Psoas muscle (tissue), 8 donors: Measurements from ENCODE around the gene COX7B. TPM values are rescaled to one million over a fixed set of nuclear protein-coding genes. Genes with fewer than 3 reads are reported as not detected.
"Not testable (repeated sequence)": the region's sequence is repeated elsewhere in the genome, so short reads cannot be mapped to it uniquely, and the experiment has no call there.

Experiments used
- ATAC-seq, 4 donors: fragments of 200-7000 bp; cut with Tn5 transposase; one replicate each; pipeline ENCODE4 v1.9.1; 2020; ENCODE audit warnings: moderate library complexity in 3 of 4, mild to moderate bottlenecking in 2 of 4
- DNase-seq, 2 donors: peaks; one replicate each; pipeline ENCODE4 v3.0.0-alpha.2; 2020
- H3K27ac ChIP-seq: fragments of 200-600 bp; one replicate; pipeline ENCODE4 v1.8.0; 2022
- H3K27me3 ChIP-seq, 3 donors: fragments of 200-600 bp in 1 of 3; one replicate each; pipeline versions ENCODE4 v1.6.1 to v1.8.0; 2013 to 2022; ENCODE audit warnings: low read length in 2 of 3, mild to moderate bottlenecking in 2 of 3, moderate library complexity in 1 of 3; ENCODE audit not compliant: insufficient read depth in 3 of 3
- H3K36me3 ChIP-seq, 2 donors: fragments of 200-600 bp in 1 of 2; one replicate each; pipeline versions ENCODE4 v1.6.1 to v1.8.0; 2013 to 2022; ENCODE audit warnings: low read depth in 1 of 2, mild to moderate bottlenecking in 1 of 2, moderate library complexity in 1 of 2; ENCODE audit not compliant: insufficient read depth in 1 of 2
- H3K4me1 ChIP-seq: fragments of 200-600 bp; one replicate; pipeline ENCODE4 v1.8.0; 2022
- H3K4me3 ChIP-seq: fragments of 200-600 bp; one replicate; pipeline ENCODE4 v1.8.0; 2022; ENCODE audit warnings: mild to moderate bottlenecking
- H3K9me3 ChIP-seq: fragments of 200-600 bp; one replicate; pipeline ENCODE4 v1.8.0; 2022
- CTCF ChIP-seq: fragments of 200-600 bp; IDR thresholded peaks from one replicate; pipeline ENCODE4 v1.8.0; 2022; ENCODE audit warnings: antibody characterized with exemption
- WGBS, 3 donors: extraction: QIAGEN DNeasy Blood & Tissue Kit; methylation state at CpG; one replicate each; pipeline versions ENCODE4 v1.1.6 to v1.1.7; 2013; 5-methylcytosine and 5-hydroxymethylcytosine counted together
- intact Hi-C, 2 donors: fragments of 100-400 bp; cut with DNase I; formaldehyde crosslinking; loops; one replicate each; pipeline versions ENCODE4 v1.11.0 to v1.14.2; 2022
- polyA plus RNA-seq, 3 donors: library from polyadenylated mRNA; stranded (reverse); fragments of 200-250 nt; gene quantifications; one replicate each; pipeline ENCODE4 v1.2.3, GENCODE V29; 2013
- total RNA-seq, 4 donors: library from RNA; stranded (reverse); fragmentation: NEBNext Ultra II Directional in 2 of 4; extraction: Animal tissue kit (Norgen Biotek cat#: 25700) in 2 of 4; gene quantifications; one replicate each; pipeline versions ENCODE4 v1.2.1 to v1.2.4, GENCODE V29; 2021 to 2023
- donor health status: healthy with polysubstance abuse.
- donor health status: DM: no; HTN: no; CAD: no; lungs with moderate emphysema.
- donor health status: Bipolar disorder and iron deficiency.
- donor health status: healthy.
- donor health status: DM: yes; HTN: yes; CAD: no.
- donor health status: DM: no; HTN: no; CAD: no.
- donor health status: DM: no; HTN: no; CAD: no.
- donor health status: DM: yes; HTN: yes; CAD: no.

Gene COX7B
- total and polyA plus RNA-seq, 7 donors, result 566 to 2,052 (median 780) TPM

GRCh38 chrX:77917294-77917933, 18.1 kb downstream of the COX7B start:
- WGBS, 3 donors, result 40 to 63% (median 60%) methylated on average over 2 of the region's 2 CpGs
- intact Hi-C loops, result loop anchor here (10.0 kb wide), 2 partner anchors 107 to 177 kb away; no protein-coding TSS in a partner anchor
- Histone ChIP-seq H3K4me1 (peaks cover 4% of the 10 kb centered on the region), H3K36me3 (no peaks in the 10 kb centered on the region), H3K9me3 (no peaks in the 10 kb centered on the region), H3K27ac (no peak overlapping the region), H3K4me3 (no peak overlapping the region), H3K27me3 (no peaks in the 10 kb centered on the region)
- TF ChIP-seq CTCF, result no peak
- DNase-seq (no peak), ATAC-seq (no peak)

DNA sequence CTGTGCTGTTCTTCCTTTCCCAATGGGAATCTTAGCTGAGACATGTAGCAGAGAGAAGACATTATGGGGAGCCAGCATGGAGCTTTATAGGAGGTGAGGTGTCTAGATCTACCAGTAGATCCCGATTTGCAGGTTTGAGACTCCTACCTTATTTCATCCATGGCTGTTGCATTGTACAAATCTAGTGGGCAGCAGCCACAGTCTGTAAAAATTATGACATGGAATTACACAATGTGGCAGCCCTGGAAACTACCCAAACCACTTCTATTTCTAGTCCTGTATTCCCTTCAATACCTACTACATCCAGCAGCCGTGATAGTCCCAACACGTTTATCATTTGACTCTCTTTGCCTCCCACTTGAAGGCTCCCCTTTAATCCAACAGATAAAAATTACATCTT, 19.3 kb downstream of the COX7B start:
- 36 to 59% (median 47%) methylated on average over 3 of the region's 3 CpGs for WGBS, 3 donors
- H3K4me1 ChIP-seq, result no peaks in the 10 kb centered on the region
- intact Hi-C loops, result loop anchor here (10.0 kb wide), 2 partner anchors 106 to 176 kb away; no protein-coding TSS in a partner anchor
- no peaks in the 10 kb centered on the region for H3K36me3 ChIP-seq
- no peaks in the 10 kb centered on the region for H3K27me3 ChIP-seq
- no peak for TF ChIP-seq CTCF
- DNase-seq, result no peak
- H3K4me3 ChIP-seq, result no peak overlapping the region
- no peaks in the 10 kb centered on the region for H3K9me3 ChIP-seq
- ATAC-seq, result peak in 3 of 4 donors; percentile 76 to 89 (median 87)
- no peak overlapping the region for H3K27ac ChIP-seq

- intact Hi-C loops, result loop anchor here (10.0 kb wide), 2 partner anchors 105 to 175 kb away; no protein-coding TSS in a partner anchor
- not testable (repeated sequence) for ATAC-seq
Measured at GRCh38 chrX:77919370-77919769, 20.1 kb downstream of the COX7B start.

GRCh38 chrX:77922787-77923186, 23.5 kb downstream of the COX7B start:
- intact Hi-C loops, result no loop called here
- Histone ChIP-seq H3K4me1 (no peaks in the 10 kb centered on the region), H3K27me3 (no peaks in the 10 kb centered on the region), H3K27ac (no peak overlapping the region), H3K9me3 (no peaks in the 10 kb centered on the region), H3K4me3 (no peak overlapping the region), H3K36me3 (no peaks in the 10 kb centered on the region)
- no peak for TF ChIP-seq CTCF
- ATAC-seq (no peak), DNase-seq (no peak)

More at GRCh38 chrX:77919370-77919769, 20.1 kb downstream of the COX7B start:
- not testable (repeated sequence) for H3K27ac ChIP-seq, H3K4me1 ChIP-seq, DNase-seq, H3K4me3 ChIP-seq, H3K9me3 ChIP-seq, H3K36me3 ChIP-seq, H3K27me3 ChIP-seq
- 43 to 74% (median 51%) methylated on average over 6 of the region's 6 CpGs for WGBS, 3 donors

DNA sequence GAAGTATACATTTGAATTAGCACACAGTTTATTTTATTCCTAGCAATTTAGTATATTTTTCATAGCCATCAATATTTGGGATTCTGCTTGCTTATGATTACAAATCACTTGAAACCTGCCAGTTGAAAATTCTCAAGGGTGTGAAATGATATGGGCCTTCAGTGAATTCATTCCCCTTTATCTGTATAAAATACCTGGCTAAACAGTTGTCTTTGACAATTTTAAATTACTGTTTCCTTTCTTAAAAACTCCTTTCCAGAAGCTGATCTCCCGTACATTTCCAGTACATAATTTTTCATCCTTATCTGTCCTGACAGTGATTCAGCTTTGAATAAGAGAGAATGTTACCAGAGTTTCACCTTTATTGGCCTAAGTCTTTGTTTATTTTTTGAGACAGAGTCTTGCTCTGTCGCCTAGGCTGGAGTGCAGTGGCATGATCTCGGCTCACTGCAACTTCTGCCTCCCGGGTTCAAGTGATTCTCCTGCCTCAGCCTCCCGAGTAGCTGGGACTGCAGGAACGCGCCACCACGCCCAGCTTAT, 25.1 kb downstream of the COX7B start:
- no peak for TF ChIP-seq CTCF
- H3K27me3 ChIP-seq, result no peaks in the 10 kb centered on the region
- 86 to 99% (median 96%) methylated on average over 8 of the region's 8 CpGs for WGBS, 3 donors
- no peak overlapping the region for H3K4me3 ChIP-seq
- no peaks in the 10 kb centered on the region for H3K4me1 ChIP-seq
- H3K27ac ChIP-seq, result no peak overlapping the region
- no peak for ATAC-seq
- intact Hi-C loops, result no loop called here
- H3K36me3 ChIP-seq, result no peaks in the 10 kb centered on the region
- DNase-seq, result no peak
- no peaks in the 10 kb centered on the region for H3K9me3 ChIP-seq
